MM.1S (cell line): ENCODE results near the gene CSNK1D.

ENCODE experiments used
- DNase-seq: peaks from one replicate; pipeline ENCODE4 v3.0.0-alpha.2; 2015
- H2AFZ ChIP-seq: fragments of 300-600 bp; sonication (generic); 2 replicates; pipeline ENCODE4 v1.6.0; 2016; ENCODE audit warnings: antibody characterized with exemption, low read length
- H3F3A ChIP-seq: fragments of 300-600 bp; sonication (generic); 2 replicates; pipeline ENCODE4 v1.6.1; 2016; ENCODE audit warnings: mild to moderate bottlenecking, antibody characterized with exemption, low read length, moderate library complexity, mixed read lengths; ENCODE audit not compliant: insufficient read depth
- H3K27ac ChIP-seq: fragments of 300-600 bp; sonication (generic); 2 replicates; pipeline ENCODE4 v1.5.1; 2016; ENCODE audit warnings: mild to moderate bottlenecking, low read length
- H3K27me3 ChIP-seq: fragments of 300-600 bp; sonication (generic); replicated peaks from 2 replicates; pipeline ENCODE4 v1.6.0; 2016; ENCODE audit warnings: low read length; ENCODE audit not compliant: insufficient read depth
- H3K36me3 ChIP-seq: fragments of 300-600 bp; sonication (generic); replicated peaks from 2 replicates; pipeline ENCODE4 v1.6.1; 2016; ENCODE audit warnings: mild to moderate bottlenecking, low read length, mixed read lengths; ENCODE audit not compliant: insufficient read depth
- H3K4me1 ChIP-seq: fragments of 300-600 bp; sonication (generic); 2 replicates; pipeline ENCODE4 v1.6.1; 2016; ENCODE audit warnings: low read length, mixed read lengths
- H3K4me2 ChIP-seq: fragments of 300-600 bp; sonication (generic); 2 replicates; pipeline ENCODE4 v1.6.0; 2016; ENCODE audit warnings: low read depth, low read length
- H3K4me3 ChIP-seq: fragments of 300-600 bp; sonication (generic); 2 replicates; pipeline ENCODE4 v1.5.1; 2016; ENCODE audit warnings: low read length, mixed read lengths
- H3K79me2 ChIP-seq: fragments of 300-600 bp; sonication (generic); 2 replicates; pipeline ENCODE4 v1.6.1; 2016; ENCODE audit warnings: mixed run types, low read length, mixed read lengths
- H3K9ac ChIP-seq: fragments of 300-600 bp; sonication (generic); 2 replicates; pipeline ENCODE4 v1.6.1; 2016; ENCODE audit warnings: low read length, mixed read lengths
- H3K9me2 ChIP-seq: fragments of 300-600 bp; sonication (generic); replicated peaks from 2 replicates; pipeline ENCODE4 v1.6.1; 2016; ENCODE audit warnings: mild to moderate bottlenecking, low read length, mixed read lengths; ENCODE audit not compliant: insufficient read depth
- H3K9me3 ChIP-seq: fragments of 300-600 bp; sonication (generic); replicated peaks from 2 replicates; pipeline ENCODE4 v1.6.1; 2016; ENCODE audit warnings: mild to moderate bottlenecking, low read length, mixed read lengths; ENCODE audit not compliant: insufficient read depth
- H4K20me1 ChIP-seq: fragments of 300-600 bp; sonication (generic); 2 replicates; pipeline ENCODE4 v1.6.1; 2016; ENCODE audit warnings: mild to moderate bottlenecking, low read length, moderate library complexity, mixed read lengths; ENCODE audit not compliant: insufficient read depth
- CTCF ChIP-seq: fragments of 300-600 bp; sonication (generic); IDR thresholded peaks from 2 replicates; pipeline ENCODE4 v1.5.1; 2016; ENCODE audit warnings: antibody characterized with exemption, low read length, mixed read lengths
- EZH2 ChIP-seq: fragments of 300-600 bp; sonication (generic); optimal IDR thresholded peaks from 2 replicates; pipeline ENCODE3; 2017; ENCODE audit warnings: low read depth, mild to moderate bottlenecking, antibody characterized with exemption, low read length, mixed read lengths
- EZH2phosphoT487 ChIP-seq: fragments of 300-600 bp; sonication (generic); IDR thresholded peaks from 2 replicates; pipeline ENCODE4 v1.6.1; 2018; ENCODE audit warnings: antibody characterized with exemption, low read length

Gene CSNK1D

GRCh38 chr17:82283208-82283749 lies 9.8 kb upstream of the CSNK1D start:
- TF ChIP-seq CTCF = no peak
- TF ChIP-seq EZH2 = no peak
- TF ChIP-seq EZH2phosphoT487 = no peak
- H3K4me1 ChIP-seq = no peaks in the 10 kb centered on the region
- H3K9me2 ChIP-seq = no peaks in the 10 kb centered on the region
- DNase-seq = no peak
- H4K20me1 ChIP-seq = no peaks in the 10 kb centered on the region
- H2AFZ ChIP-seq = no peak overlapping the region
- no peaks in the 10 kb centered on the region for H3K9me3 ChIP-seq
- H3K4me3 ChIP-seq = no peak overlapping the region
- no peaks in the 10 kb centered on the region for H3K79me2 ChIP-seq
- no peak overlapping the region for H3K4me2 ChIP-seq
- H3F3A ChIP-seq = no peaks in the 10 kb centered on the region; the same call in 1 of the 2 replicates
- H3K27ac ChIP-seq = no peak overlapping the region
- H3K27me3 ChIP-seq = no peaks in the 10 kb centered on the region
- H3K9ac ChIP-seq = no peak overlapping the region
- H3K36me3 ChIP-seq = no peaks in the 10 kb centered on the region

GRCh38 chr17:82282239-82283207 lies 9.0 kb upstream of the CSNK1D start:
- Histone ChIP-seq H3K9ac (no peak overlapping the region), H3K27ac (no peak overlapping the region)

GRCh38 chr17:82281502-82282238 lies 8.2 kb upstream of the CSNK1D start:
- H3K9ac ChIP-seq = no peak overlapping the region

More at GRCh38 chr17:82282239-82283207, 9.0 kb upstream of the CSNK1D start:
- no peaks in the 10 kb centered on the region for H4K20me1 ChIP-seq
- H3K79me2 ChIP-seq = no peaks in the 10 kb centered on the region
- no peaks in the 10 kb centered on the region for H3K36me3 ChIP-seq
- no peaks in the 10 kb centered on the region; the same call in 1 of the 2 replicates for H3F3A ChIP-seq
- H2AFZ ChIP-seq = no peak overlapping the region
- H3K9me2 ChIP-seq = no peaks in the 10 kb centered on the region
- H3K4me3 ChIP-seq = no peak overlapping the region
- H3K27me3 ChIP-seq = no peaks in the 10 kb centered on the region
- DNase-seq = no peak
- H3K4me1 ChIP-seq = no peaks in the 10 kb centered on the region
- H3K4me2 ChIP-seq = no peak overlapping the region
- no peaks in the 10 kb centered on the region for H3K9me3 ChIP-seq
- TF ChIP-seq CTCF (no peak), EZH2phosphoT487 (no peak), EZH2 (no peak)

More at GRCh38 chr17:82281502-82282238, 8.2 kb upstream of the CSNK1D start:
- no peak overlapping the region for H2AFZ ChIP-seq
- no peaks in the 10 kb centered on the region for H3K9me2 ChIP-seq
- no peaks in the 10 kb centered on the region for H3F3A ChIP-seq
- no peaks in the 10 kb centered on the region for H3K4me1 ChIP-seq
- TF ChIP-seq EZH2 = no peak
- TF ChIP-seq EZH2phosphoT487 = no peak
- TF ChIP-seq CTCF = no peak
- H3K79me2 ChIP-seq = no peaks in the 10 kb centered on the region
- no peaks in the 10 kb centered on the region for H3K36me3 ChIP-seq
- DNase-seq = no peak
- no peak overlapping the region for H3K27ac ChIP-seq
- H3K4me2 ChIP-seq = no peak overlapping the region
- no peaks in the 10 kb centered on the region for H4K20me1 ChIP-seq
- no peaks in the 10 kb centered on the region for H3K9me3 ChIP-seq
- no peaks in the 10 kb centered on the region for H3K27me3 ChIP-seq
- H3K4me3 ChIP-seq = no peak overlapping the region
